GM23338 (cell line): ENCODE measurements around the gene OPRD1. TPM values are rescaled to one million over a fixed set of nuclear protein-coding genes. Genes with fewer than 3 reads are reported as not detected.

ENCODE experiments used
- ATAC-seq: fragments of 200-7000 bp; cut with Tn5 transposase; 3 replicates; pipeline ENCODE4 v1.9.1; 2020
- DNase-seq: peaks from one replicate; pipeline ENCODE4 v3.0.0-alpha.2; 2015; ENCODE audit warnings: low spot score
- H2AFZ ChIP-seq: fragments of 200-600 bp; sonication (generic); 2 replicates; pipeline ENCODE4 v1.8.0; 2016; ENCODE audit warnings: antibody characterized with exemption, mild to moderate bottlenecking, moderate library complexity
- H3F3A ChIP-seq: fragments of 200-600 bp; sonication (generic); replicated peaks from 2 replicates; pipeline ENCODE4 v1.8.0; 2017; ENCODE audit warnings: antibody characterized with exemption, mixed run types, low read depth
- H3K27ac ChIP-seq: fragments of 200-600 bp; sonication (generic); 2 replicates; pipeline ENCODE4 v1.6.1; 2016; ENCODE audit warnings: low read depth
- H3K27me3 ChIP-seq: fragments of 200-600 bp; sonication (generic); 2 replicates; pipeline ENCODE4 v1.8.0; 2016; ENCODE audit warnings: mild to moderate bottlenecking, mixed run types, moderate library complexity; ENCODE audit not compliant: insufficient read depth
- H3K36me3 ChIP-seq: fragments of 200-600 bp; sonication (generic); 2 replicates; pipeline ENCODE4 v1.8.0; 2016; ENCODE audit warnings: mild to moderate bottlenecking; ENCODE audit not compliant: insufficient read depth
- H3K4me1 ChIP-seq: fragments of 200-600 bp; sonication (generic); 2 replicates; pipeline ENCODE4 v1.8.0; 2016; ENCODE audit warnings: mild to moderate bottlenecking, moderate library complexity; ENCODE audit not compliant: insufficient read depth
- H3K4me2 ChIP-seq: fragments of 200-600 bp; sonication (generic); 2 replicates; pipeline ENCODE4 v1.7.1; 2017; ENCODE audit warnings: mixed run types
- H3K4me3 ChIP-seq: fragments of 200-600 bp; sonication (generic); 2 replicates; pipeline ENCODE4 v1.6.1; 2016; ENCODE audit warnings: mixed run types
- H3K79me2 ChIP-seq: fragments of 200-600 bp; sonication (generic); replicated peaks from 2 replicates; pipeline ENCODE4 v1.8.0; 2017; ENCODE audit warnings: mild to moderate bottlenecking; ENCODE audit not compliant: insufficient read depth
- H3K9me2 ChIP-seq: fragments of 200-600 bp; sonication (generic); 2 replicates; pipeline ENCODE4 v1.8.0; 2017; ENCODE audit not compliant: insufficient read depth
- H4K20me1 ChIP-seq: fragments of 200-600 bp; sonication (generic); replicated peaks from 2 replicates; pipeline ENCODE4 v1.8.0; 2017; ENCODE audit warnings: mild to moderate bottlenecking; ENCODE audit not compliant: insufficient read depth
- H3K27ac Mint-ChIP-seq: 2 replicates; pipeline ENCODE4 v1.8.0; 2020; ENCODE audit warnings: inconsistent platforms, mild to moderate bottlenecking, moderate library complexity, mixed read lengths
- H3K27me3 Mint-ChIP-seq: 3 replicates; pipeline ENCODE4 v1.8.0; 2022; ENCODE audit warnings: low read depth, mild to moderate bottlenecking, moderate library complexity, mixed read lengths, inconsistent platforms; ENCODE audit not compliant: insufficient read depth, poor library complexity
- H3K36me3 Mint-ChIP-seq: 3 replicates; pipeline ENCODE4 v1.8.0; 2021; ENCODE audit warnings: low read depth, mild to moderate bottlenecking, inconsistent platforms, moderate library complexity, mixed read lengths
- H3K4me1 Mint-ChIP-seq: 3 replicates; pipeline ENCODE4 v1.8.0; 2020; ENCODE audit warnings: mild to moderate bottlenecking, inconsistent platforms, mixed read lengths
- H3K4me3 Mint-ChIP-seq: 3 replicates; pipeline ENCODE4 v1.8.0; 2021; ENCODE audit warnings: moderate library complexity, mild to moderate bottlenecking, inconsistent platforms, mixed read lengths
- H3K9me3 Mint-ChIP-seq: 3 replicates; pipeline ENCODE4 v1.8.0; 2020; ENCODE audit warnings: moderate library complexity, mild to moderate bottlenecking, inconsistent platforms, mixed read lengths
- CREB1 ChIP-seq: fragments of 250-450 bp; sonication (Bioruptor Pico); IDR thresholded peaks from 2 replicates; pipeline ENCODE4 v1.5.0; 2020; ENCODE audit warnings: low read depth, mild to moderate bottlenecking, moderate library complexity
- CTCF ChIP-seq, 2 experiments: fragments of 200-600 bp in 1 of 2; sonication (generic) in 1 of 2; conservative IDR thresholded peaks; 2 replicates each; pipeline versions ENCODE4 v1.5.1 to v1.6.1; 2016 to 2017; ENCODE audit warnings: antibody characterized with exemption in 2 of 2, low read depth in 2 of 2, mild to moderate bottlenecking in 2 of 2, moderate library complexity in 1 of 2
- EZH2 ChIP-seq: fragments of 200-600 bp; sonication (generic); IDR thresholded peaks from one replicate; pipeline ENCODE4 v1.8.0; 2017; ENCODE audit warnings: antibody characterized with exemption, mild to moderate bottlenecking, low read depth; ENCODE audit not compliant: unreplicated experiment
- EZH2phosphoT487 ChIP-seq: fragments of 200-600 bp; sonication (generic); IDR thresholded peaks from one replicate; pipeline ENCODE4 v1.8.1; 2018; ENCODE audit warnings: antibody characterized with exemption; ENCODE audit not compliant: unreplicated experiment
- JUNB ChIP-seq: IDR thresholded peaks from one replicate; pipeline ENCODE4 v1.6.1; 2016; ENCODE audit warnings: antibody characterized with exemption; ENCODE audit not compliant: unreplicated experiment
- NANOG ChIP-seq: IDR thresholded peaks from 2 replicates; pipeline ENCODE4 v1.6.1; 2016; ENCODE audit warnings: antibody characterized with exemption, borderline replicate concordance
- POLR2AphosphoS5 ChIP-seq: IDR thresholded peaks from 2 replicates; pipeline ENCODE4 v1.6.1; 2016; ENCODE audit warnings: antibody characterized with exemption, low read depth
- STAT1 ChIP-seq: IDR thresholded peaks from one replicate; pipeline ENCODE4 v1.6.1; 2016; ENCODE audit warnings: antibody characterized with exemption; ENCODE audit not compliant: unreplicated experiment
- ZNF114 ChIP-seq: fragments of 250-450 bp; sonication (Bioruptor Pico); IDR thresholded peaks from 2 replicates; pipeline ENCODE4 v1.5.0; 2020; ENCODE audit warnings: mild to moderate bottlenecking, moderate library complexity
- ZNF331 ChIP-seq: fragments of 250-450 bp; sonication (Bioruptor Pico); IDR thresholded peaks from 2 replicates; pipeline ENCODE4 v1.5.0; 2020; ENCODE audit warnings: low read depth, mild to moderate bottlenecking, moderate library complexity
- polyA plus RNA-seq: library from polyadenylated mRNA; unstranded; fragments of >200 nt; fragmentation: Nextera tagmentation; extraction: Ambion mirVana; gene quantifications from 2 replicates; pipeline ENCODE4 v1.2.1, GENCODE V29; 2016
- total RNA-seq: library from RNA; depleted of rRNA; stranded (reverse); fragments of >200 nt; shearing (Covaris generic); gene quantifications from 2 replicates; pipeline ENCODE4 v1.2.3, GENCODE V29; 2014
- TF ChIP-seq, protein P1 (sequence below): IDR thresholded peaks from one replicate; pipeline ENCODE4 v1.6.1; 2018; ENCODE audit warnings: antibody characterized with exemption; ENCODE audit not compliant: unreplicated experiment
- TF ChIP-seq, protein P2 (sequence below): fragments of 250-450 bp; sonication (Bioruptor Pico); IDR thresholded peaks from 2 replicates; pipeline ENCODE4 v1.5.0; 2020; ENCODE audit warnings: mild to moderate bottlenecking, moderate library complexity
- TF ChIP-seq, protein P3 (sequence below): IDR thresholded peaks from 2 replicates; pipeline ENCODE4 v1.6.1; 2016; ENCODE audit warnings: antibody characterized with exemption

OPRD1 gene
- total and polyA plus RNA-seq, 2 experiments from 2014 or later, result 0.55 to 2.3 TPM

GRCh38 chr1:28835237-28835650 lies 23.3 kb downstream of the OPRD1 start (continued):
- TF ChIP-seq CREB1 (CRISPR knock-in tag), result no peak

DNA sequence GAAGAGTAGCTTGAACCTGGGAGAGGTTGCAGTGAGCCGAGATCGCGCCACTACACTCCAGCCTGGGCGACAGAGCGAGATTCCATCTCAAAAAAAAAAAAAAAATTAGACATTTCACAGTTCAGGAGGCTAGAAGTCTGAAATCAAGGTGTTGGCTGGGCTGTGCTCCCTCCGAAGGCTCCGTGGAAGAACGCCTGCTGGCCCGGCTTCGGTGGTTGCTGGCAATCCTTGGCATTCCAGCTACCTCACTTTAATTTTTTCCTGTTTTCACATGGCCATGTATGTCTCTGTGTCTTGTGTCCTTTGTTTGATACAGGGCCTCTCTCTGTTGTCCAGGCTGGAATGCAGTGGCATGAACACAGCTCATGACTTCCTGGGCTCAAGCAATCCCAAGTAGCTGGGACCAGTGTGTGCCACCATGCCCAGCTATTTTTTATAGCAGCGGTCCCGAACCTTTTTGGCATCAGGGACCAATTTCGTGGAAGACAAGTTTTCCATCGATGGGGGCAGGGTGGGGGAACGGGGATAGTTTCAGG lies 24.5 kb downstream of the OPRD1 start:
- TF ChIP-seq, protein P1, sequence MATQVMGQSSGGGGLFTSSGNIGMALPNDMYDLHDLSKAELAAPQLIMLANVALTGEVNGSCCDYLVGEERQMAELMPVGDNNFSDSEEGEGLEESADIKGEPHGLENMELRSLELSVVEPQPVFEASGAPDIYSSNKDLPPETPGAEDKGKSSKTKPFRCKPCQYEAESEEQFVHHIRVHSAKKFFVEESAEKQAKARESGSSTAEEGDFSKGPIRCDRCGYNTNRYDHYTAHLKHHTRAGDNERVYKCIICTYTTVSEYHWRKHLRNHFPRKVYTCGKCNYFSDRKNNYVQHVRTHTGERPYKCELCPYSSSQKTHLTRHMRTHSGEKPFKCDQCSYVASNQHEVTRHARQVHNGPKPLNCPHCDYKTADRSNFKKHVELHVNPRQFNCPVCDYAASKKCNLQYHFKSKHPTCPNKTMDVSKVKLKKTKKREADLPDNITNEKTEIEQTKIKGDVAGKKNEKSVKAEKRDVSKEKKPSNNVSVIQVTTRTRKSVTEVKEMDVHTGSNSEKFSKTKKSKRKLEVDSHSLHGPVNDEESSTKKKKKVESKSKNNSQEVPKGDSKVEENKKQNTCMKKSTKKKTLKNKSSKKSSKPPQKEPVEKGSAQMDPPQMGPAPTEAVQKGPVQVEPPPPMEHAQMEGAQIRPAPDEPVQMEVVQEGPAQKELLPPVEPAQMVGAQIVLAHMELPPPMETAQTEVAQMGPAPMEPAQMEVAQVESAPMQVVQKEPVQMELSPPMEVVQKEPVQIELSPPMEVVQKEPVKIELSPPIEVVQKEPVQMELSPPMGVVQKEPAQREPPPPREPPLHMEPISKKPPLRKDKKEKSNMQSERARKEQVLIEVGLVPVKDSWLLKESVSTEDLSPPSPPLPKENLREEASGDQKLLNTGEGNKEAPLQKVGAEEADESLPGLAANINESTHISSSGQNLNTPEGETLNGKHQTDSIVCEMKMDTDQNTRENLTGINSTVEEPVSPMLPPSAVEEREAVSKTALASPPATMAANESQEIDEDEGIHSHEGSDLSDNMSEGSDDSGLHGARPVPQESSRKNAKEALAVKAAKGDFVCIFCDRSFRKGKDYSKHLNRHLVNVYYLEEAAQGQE, result no peak
- TF ChIP-seq, protein P2, sequence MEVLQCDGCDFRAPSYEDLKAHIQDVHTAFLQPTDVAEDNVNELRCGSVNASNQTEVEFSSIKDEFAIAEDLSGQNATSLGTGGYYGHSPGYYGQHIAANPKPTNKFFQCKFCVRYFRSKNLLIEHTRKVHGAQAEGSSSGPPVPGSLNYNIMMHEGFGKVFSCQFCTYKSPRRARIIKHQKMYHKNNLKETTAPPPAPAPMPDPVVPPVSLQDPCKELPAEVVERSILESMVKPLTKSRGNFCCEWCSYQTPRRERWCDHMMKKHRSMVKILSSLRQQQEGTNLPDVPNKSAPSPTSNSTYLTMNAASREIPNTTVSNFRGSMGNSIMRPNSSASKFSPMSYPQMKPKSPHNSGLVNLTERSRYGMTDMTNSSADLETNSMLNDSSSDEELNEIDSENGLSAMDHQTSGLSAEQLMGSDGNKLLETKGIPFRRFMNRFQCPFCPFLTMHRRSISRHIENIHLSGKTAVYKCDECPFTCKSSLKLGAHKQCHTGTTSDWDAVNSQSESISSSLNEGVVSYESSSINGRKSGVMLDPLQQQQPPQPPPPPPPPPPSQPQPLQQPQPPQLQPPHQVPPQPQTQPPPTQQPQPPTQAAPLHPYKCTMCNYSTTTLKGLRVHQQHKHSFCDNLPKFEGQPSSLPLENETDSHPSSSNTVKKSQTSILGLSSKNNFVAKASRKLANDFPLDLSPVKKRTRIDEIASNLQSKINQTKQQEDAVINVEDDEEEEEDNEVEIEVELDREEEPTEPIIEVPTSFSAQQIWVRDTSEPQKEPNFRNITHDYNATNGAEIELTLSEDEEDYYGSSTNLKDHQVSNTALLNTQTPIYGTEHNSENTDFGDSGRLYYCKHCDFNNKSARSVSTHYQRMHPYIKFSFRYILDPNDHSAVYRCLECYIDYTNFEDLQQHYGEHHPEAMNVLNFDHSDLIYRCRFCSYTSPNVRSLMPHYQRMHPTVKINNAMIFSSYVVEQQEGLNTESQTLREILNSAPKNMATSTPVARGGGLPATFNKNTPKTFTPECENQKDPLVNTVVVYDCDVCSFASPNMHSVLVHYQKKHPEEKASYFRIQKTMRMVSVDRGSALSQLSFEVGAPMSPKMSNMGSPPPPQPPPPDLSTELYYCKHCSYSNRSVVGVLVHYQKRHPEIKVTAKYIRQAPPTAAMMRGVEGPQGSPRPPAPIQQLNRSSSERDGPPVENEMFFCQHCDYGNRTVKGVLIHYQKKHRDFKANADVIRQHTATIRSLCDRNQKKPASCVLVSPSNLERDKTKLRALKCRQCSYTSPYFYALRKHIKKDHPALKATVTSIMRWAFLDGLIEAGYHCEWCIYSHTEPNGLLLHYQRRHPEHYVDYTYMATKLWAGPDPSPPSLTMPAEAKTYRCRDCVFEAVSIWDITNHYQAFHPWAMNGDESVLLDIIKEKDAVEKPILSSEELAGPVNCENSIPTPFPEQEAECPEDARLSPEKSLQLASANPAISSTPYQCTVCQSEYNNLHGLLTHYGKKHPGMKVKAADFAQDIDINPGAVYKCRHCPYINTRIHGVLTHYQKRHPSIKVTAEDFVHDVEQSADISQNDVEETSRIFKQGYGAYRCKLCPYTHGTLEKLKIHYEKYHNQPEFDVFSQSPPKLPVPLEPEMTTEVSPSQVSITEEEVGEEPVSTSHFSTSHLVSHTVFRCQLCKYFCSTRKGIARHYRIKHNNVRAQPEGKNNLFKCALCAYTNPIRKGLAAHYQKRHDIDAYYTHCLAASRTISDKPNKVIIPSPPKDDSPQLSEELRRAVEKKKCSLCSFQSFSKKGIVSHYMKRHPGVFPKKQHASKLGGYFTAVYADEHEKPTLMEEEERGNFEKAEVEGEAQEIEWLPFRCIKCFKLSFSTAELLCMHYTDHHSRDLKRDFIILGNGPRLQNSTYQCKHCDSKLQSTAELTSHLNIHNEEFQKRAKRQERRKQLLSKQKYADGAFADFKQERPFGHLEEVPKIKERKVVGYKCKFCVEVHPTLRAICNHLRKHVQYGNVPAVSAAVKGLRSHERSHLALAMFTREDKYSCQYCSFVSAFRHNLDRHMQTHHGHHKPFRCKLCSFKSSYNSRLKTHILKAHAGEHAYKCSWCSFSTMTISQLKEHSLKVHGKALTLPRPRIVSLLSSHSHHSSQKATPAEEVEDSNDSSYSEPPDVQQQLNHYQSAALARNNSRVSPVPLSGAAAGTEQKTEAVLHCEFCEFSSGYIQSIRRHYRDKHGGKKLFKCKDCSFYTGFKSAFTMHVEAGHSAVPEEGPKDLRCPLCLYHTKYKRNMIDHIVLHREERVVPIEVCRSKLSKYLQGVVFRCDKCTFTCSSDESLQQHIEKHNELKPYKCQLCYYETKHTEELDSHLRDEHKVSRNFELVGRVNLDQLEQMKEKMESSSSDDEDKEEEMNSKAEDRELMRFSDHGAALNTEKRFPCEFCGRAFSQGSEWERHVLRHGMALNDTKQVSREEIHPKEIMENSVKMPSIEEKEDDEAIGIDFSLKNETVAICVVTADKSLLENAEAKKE (CRISPR knock-in tag), result no peak
- TF ChIP-seq STAT1 (no peak), CTCF (conservative IDR thresholded peaks at IDR 0.05; ENCODE audit: low read depth in 2 of 2) (no peak), EZH2phosphoT487 (no peak), NANOG (no peak), JUNB (no peak), ZNF114 (CRISPR knock-in tag) (no peak), EZH2 (no peak), POLR2AphosphoS5 (no peak), CREB1 (CRISPR knock-in tag) (no peak), ZNF331 (CRISPR knock-in tag) (no peak)
- TF ChIP-seq, protein P3, sequence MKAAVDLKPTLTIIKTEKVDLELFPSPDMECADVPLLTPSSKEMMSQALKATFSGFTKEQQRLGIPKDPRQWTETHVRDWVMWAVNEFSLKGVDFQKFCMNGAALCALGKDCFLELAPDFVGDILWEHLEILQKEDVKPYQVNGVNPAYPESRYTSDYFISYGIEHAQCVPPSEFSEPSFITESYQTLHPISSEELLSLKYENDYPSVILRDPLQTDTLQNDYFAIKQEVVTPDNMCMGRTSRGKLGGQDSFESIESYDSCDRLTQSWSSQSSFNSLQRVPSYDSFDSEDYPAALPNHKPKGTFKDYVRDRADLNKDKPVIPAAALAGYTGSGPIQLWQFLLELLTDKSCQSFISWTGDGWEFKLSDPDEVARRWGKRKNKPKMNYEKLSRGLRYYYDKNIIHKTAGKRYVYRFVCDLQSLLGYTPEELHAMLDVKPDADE, result no peak
- Mint-ChIP-seq H3K36me3 (no peaks in the 10 kb centered on the region), H3K4me1 (no peaks in the 10 kb centered on the region), H3K4me3 (no peak overlapping the region), H3K27me3 (peaks cover 10% of the 10 kb centered on the region), H3K27ac (no peak overlapping the region), H3K9me3 (no peaks in the 10 kb centered on the region)
- H3F3A ChIP-seq, result no peaks in the 10 kb centered on the region
- DNase-seq, result no peak
- no peaks in the 10 kb centered on the region for H3K4me1 ChIP-seq
- no peaks in the 10 kb centered on the region for H3K9me2 ChIP-seq
- H3K4me2 ChIP-seq, result no peak overlapping the region
- H3K27me3 ChIP-seq, result no peaks in the 10 kb centered on the region
- H4K20me1 ChIP-seq, result no peaks in the 10 kb centered on the region
- no peaks in the 10 kb centered on the region for H3K79me2 ChIP-seq
- H3K4me3 ChIP-seq, result no peak overlapping the region
- H3K27ac ChIP-seq, result no peak overlapping the region
- H2AFZ ChIP-seq, result no peak overlapping the region
- H3K36me3 ChIP-seq, result no peaks in the 10 kb centered on the region
- ATAC-seq, result no peak
